Fibroblast of skin of scalp (primary cell): ENCODE measurements around the gene FILIP1.
A peak's percentile ranks its signal among the peaks of the same experiment; 100 is the strongest.

Source experiments
- DNase-seq: peaks from one replicate; pipeline ENCODE4 v3.0.0-alpha.2; 2013

Gene FILIP1

DNA sequence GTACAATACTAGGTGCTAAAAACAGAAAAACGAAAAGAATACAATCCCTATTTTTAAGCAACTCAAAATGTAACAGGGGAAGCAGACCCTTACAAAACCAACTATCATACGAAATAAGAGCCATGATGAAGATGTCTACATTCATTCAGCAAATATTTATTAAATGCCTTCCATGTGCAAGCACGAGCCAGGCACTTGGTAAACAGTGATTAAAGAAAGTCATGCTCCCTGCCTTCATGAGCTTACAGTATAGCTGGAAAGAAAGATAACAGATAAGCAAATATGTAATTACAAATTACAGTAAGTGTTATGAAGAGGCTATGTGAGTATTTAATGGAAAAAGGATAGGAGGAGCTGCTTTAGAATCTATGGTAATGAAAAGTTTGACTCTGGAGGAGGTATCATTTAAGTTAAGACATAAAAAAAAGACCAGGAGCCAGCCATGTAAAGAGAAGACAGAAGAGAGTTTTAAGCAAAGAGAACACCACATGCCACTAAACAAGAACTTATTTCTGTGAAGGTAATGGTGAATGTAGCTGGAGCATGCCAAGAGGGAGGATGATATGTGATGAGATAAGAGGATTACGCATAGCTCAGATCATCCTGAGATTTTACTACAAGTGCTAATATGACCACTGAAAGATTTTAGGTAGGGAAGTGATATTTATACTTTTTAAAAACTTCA is 230.7 kb downstream of the FILIP1 start:
- no peak for DNase-seq

GRCh38 chr6:75261299-75261698 is 232.3 kb downstream of the FILIP1 start:
- no peak for DNase-seq

- DNase-seq = no peak
These were observed 236.1 kb downstream of the FILIP1 start for GRCh38 chr6:75257343-75258087.

GRCh38 chr6:75250552-75250951 is 243.0 kb downstream of the FILIP1 start:
- no peak for DNase-seq

GRCh38 chr6:75249837-75250236 is 243.8 kb downstream of the FILIP1 start:
- DNase-seq = no peak

DNA sequence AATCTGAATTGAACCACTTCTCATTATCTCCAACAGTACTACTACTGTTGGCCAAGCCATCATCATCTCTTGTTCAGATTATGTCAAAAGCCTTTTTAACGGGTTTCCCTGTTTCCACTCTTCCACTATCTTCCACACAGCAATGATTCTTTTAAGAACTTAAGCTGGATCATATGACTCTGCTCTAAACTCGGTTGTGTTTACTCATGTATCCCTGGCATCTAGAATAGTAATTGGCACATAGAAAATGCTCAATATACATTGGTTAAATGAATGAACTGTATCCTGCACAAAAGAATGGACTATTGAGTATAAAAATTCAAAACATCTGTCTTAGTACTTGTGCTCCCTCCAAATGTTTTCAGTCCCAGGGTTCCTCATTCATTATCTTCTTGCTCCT is 247.2 kb downstream of the FILIP1 start:
- DNase-seq = no peak

- DNase-seq = no peak
These were observed 249.5 kb downstream of the FILIP1 start for GRCh38 chr6:75244063-75244584.

GRCh38 chr6:75243333-75244062 is 250.1 kb downstream of the FILIP1 start, which contains the start of gene COX7A2:
Gene COX7A2 (minus strand): TSS chr6:75243801. CDS start chr6:75243734, 67 bp downstream.
- DNase-seq = peak; percentile 97
